Right lobe of liver (tissue), 6 donors: Measurements from ENCODE around the gene SERPINA3. TPM values are rescaled to one million over a fixed set of nuclear protein-coding genes. Genes with fewer than 3 reads are reported as not detected.

Source experiments
- ATAC-seq, 4 donors: fragments of 200-7000 bp; cut with Tn5 transposase; one replicate each; pipeline ENCODE4 v1.9.1; 2020; ENCODE audit warnings: mild to moderate bottlenecking in 4 of 4, moderate library complexity in 4 of 4
- DNase-seq, 3 donors: peaks; one replicate each; pipeline ENCODE4 v3.0.0-alpha.2; 2020
- H3K27ac ChIP-seq, 3 donors: fragments of 200-600 bp; one replicate each; pipeline ENCODE4 v1.8.0; 2022
- H3K27me3 ChIP-seq, 2 donors: fragments of 200-600 bp; one replicate each; pipeline ENCODE4 v1.8.0; 2022
- H3K36me3 ChIP-seq, 4 donors: fragments of 200-600 bp; sonication (generic) in 1 of 4; one replicate each; pipeline versions ENCODE4 v1.5.1 to v1.8.0; 2017 to 2022; ENCODE audit warnings: control low read depth in 1 of 4
- H3K4me1 ChIP-seq, 4 donors: fragments of 200-600 bp; sonication (generic) in 1 of 4; one replicate each; pipeline versions ENCODE4 v1.5.1 to v1.8.0; 2017 to 2022; ENCODE audit warnings: control low read depth in 1 of 4
- H3K4me3 ChIP-seq, 3 donors: fragments of 200-600 bp; one replicate each; pipeline ENCODE4 v1.8.0; 2022
- H3K9me3 ChIP-seq, 4 donors: fragments of 200-600 bp; sonication (generic) in 1 of 4; one replicate each; pipeline versions ENCODE4 v1.5.1 to v1.8.0; 2017 to 2022; ENCODE audit warnings: control low read depth in 1 of 4
- CTCF ChIP-seq, 4 donors: fragments of 200-600 bp in 3 of 4; fragments of 450-650 bp in 1 of 4; IDR thresholded peaks; one replicate each; pipeline versions ENCODE4 v1.5.1 to v1.8.0; 2016 to 2022; ENCODE audit warnings: antibody characterized with exemption in 4 of 4, mild to moderate bottlenecking in 2 of 4
- POLR2A ChIP-seq: fragments of 450-650 bp; IDR thresholded peaks from one replicate; pipeline ENCODE4 v1.6.1; 2017; ENCODE audit warnings: antibody characterized with exemption, mild to moderate bottlenecking
- WGBS: methylation state at CpG from one replicate; pipeline ENCODE4 v1.1.6; 2018; ENCODE audit warnings: low coverage, low lambda C conversion rate; ENCODE audit not compliant: insufficient coverage; ENCODE audit errors: missing lambda C conversion rate; 5-methylcytosine and 5-hydroxymethylcytosine counted together
- intact Hi-C, 2 donors: fragments of 100-400 bp; cut with DNase I; formaldehyde crosslinking; loops; one replicate each; pipeline versions ENCODE4 v1.11.2 to v1.14.1; 2022
- total RNA-seq, 6 experiments: library from RNA; depleted of rRNA in 2 of 6; stranded (reverse); fragments of >200 nt in 2 of 6; fragmentation: NEBNext Ultra II Directional in 3 of 6; extraction: Animal tissue kit (Norgen Biotek cat#: 25700) in 3 of 6; gene quantifications; one replicate each; pipeline versions ENCODE4 v1.1.0 to v1.2.4, GENCODE V29; 2016 to 2023
- donor health status: DM: no; HTN: yes; CAD: no.
- donor health status: DM: no; HTN: no; CAD: no.
- donor health status: DM: no; HTN: no; CAD: no.
- donor health status: DM: no; HTN: yes; CAD: no.
- donor health status: DM: no; HTN: yes; CAD: no.

The SERPINA3 gene
- total RNA-seq, 6 experiments from 2014 or later = 5,211 to 12,749 (median 8,707) TPM

- Histone ChIP-seq H3K27me3 (no peaks in the 10 kb centered on the region), H3K36me3 (peaks cover 0 to 84% (median 38%) of the 10 kb centered on the region in 4 donors), H3K27ac (no peak overlapping the region), H3K4me3 (peak overlapping the region in 2 of 3 donors; percentile 68 to 88), H3K9me3 (no peaks in the 10 kb centered on the region), H3K4me1 (peaks cover 0 to 32% (median 0%) of the 10 kb centered on the region in 4 donors)
- DNase-seq = peak in 1 of 3 donors; percentile 31
- WGBS = 31% methylated on average over 5 of the region's 5 CpGs
- intact Hi-C loops = no loop called here
- TF ChIP-seq CTCF (IDR thresholded peaks at IDR 0.05) (peak in 2 of 4 donors; percentile 16 to 21), POLR2A (peak; percentile 35)
- no peak for ATAC-seq
Observed at GRCh38 chr14:94617366-94617941, 5.3 kb downstream of the SERPINA3 start.

GRCh38 chr14:94617988-94618822, 6.0 kb downstream of the SERPINA3 start:
- DNase-seq = no peak
- no peaks in the 10 kb centered on the region for H3K9me3 ChIP-seq
- peaks cover 0 to 92% (median 42%) of the 10 kb centered on the region in 4 donors for H3K36me3 ChIP-seq
- no peak for ATAC-seq
- peaks cover 0 to 32% (median 0%) of the 10 kb centered on the region in 4 donors for H3K4me1 ChIP-seq
- intact Hi-C loops = no loop called here
- H3K4me3 ChIP-seq = peak overlapping the region in 2 of 3 donors; percentile 9 to 68
- no peaks in the 10 kb centered on the region for H3K27me3 ChIP-seq
- peak; percentile 66 for TF ChIP-seq POLR2A
- no peak for TF ChIP-seq CTCF (IDR thresholded peaks at IDR 0.05)
- no peak overlapping the region for H3K27ac ChIP-seq
- 90% methylated on average over 2 of the region's 3 CpGs for WGBS

GRCh38 chr14:94619297-94619696, 7.1 kb downstream of the SERPINA3 start:
- Histone ChIP-seq H3K9me3 (no peaks in the 10 kb centered on the region), H3K27ac (no peak overlapping the region), H3K27me3 (no peaks in the 10 kb centered on the region), H3K4me3 (no peak overlapping the region), H3K4me1 (peaks cover 0 to 32% (median 0%) of the 10 kb centered on the region in 4 donors), H3K36me3 (peaks cover 0 to 93% (median 47%) of the 10 kb centered on the region in 4 donors)
- intact Hi-C loops = no loop called here
- no peak for DNase-seq
- TF ChIP-seq POLR2A (no peak), CTCF (IDR thresholded peaks at IDR 0.05) (no peak)
- no peak for ATAC-seq
- no CpG with 5 or more reads among the region's 6 CpGs for WGBS

- Histone ChIP-seq H3K27ac (no peak overlapping the region), H3K4me1 (peaks cover 0 to 32% (median 0%) of the 10 kb centered on the region in 4 donors), H3K36me3 (peaks cover 0 to 80% (median 41%) of the 10 kb centered on the region in 4 donors), H3K9me3 (no peaks in the 10 kb centered on the region), H3K4me3 (no peak overlapping the region), H3K27me3 (no peaks in the 10 kb centered on the region)
- TF ChIP-seq POLR2A (peak; percentile 48), CTCF (IDR thresholded peaks at IDR 0.05) (no peak)
- no peak for DNase-seq
- 48% methylated on average over 2 of the region's 6 CpGs for WGBS
- intact Hi-C loops = loop anchor here in 1 of 2 donors (10.0 kb wide), 1 partner anchor 54 kb away; no protein-coding TSS in a partner anchor
- ATAC-seq = peak in 2 of 4 donors; percentile 1 to 14
Observed at GRCh38 chr14:94620597-94620996, 8.4 kb downstream of the SERPINA3 start.
